Measurements from ENCODE around the gene SLC8A3. TPM values are rescaled to one million over a fixed set of nuclear protein-coding genes. Genes with fewer than 3 reads are reported as not detected.

The SLC8A3 gene
- polyA plus RNA-seq, 3 donors: 0.39 to 0.53 (median 0.48) TPM

- DNase-seq (ENCODE audit: extremely low read depth in 1 of 11, low read depth in 9 of 11, low spot score in 4 of 11): no peak
Measured at GRCh38 chr14:70011708-70012107, 177.0 kb downstream of the SLC8A3 start.

GRCh38 chr14:70011098-70011497 lies 177.7 kb downstream of the SLC8A3 start:
- no peak for DNase-seq (ENCODE audit: extremely low read depth in 1 of 11, low read depth in 9 of 11, low spot score in 4 of 11)

GRCh38 chr14:70009961-70010360 lies 178.8 kb downstream of the SLC8A3 start:
- DNase-seq (ENCODE audit: extremely low read depth in 1 of 11, low read depth in 9 of 11, low spot score in 4 of 11): no peak

GRCh38 chr14:70008284-70009262 lies 180.2 kb downstream of the SLC8A3 start:
- no peak for DNase-seq (ENCODE audit: extremely low read depth in 1 of 11, low read depth in 9 of 11, low spot score in 4 of 11)

- no peak for DNase-seq (ENCODE audit: extremely low read depth in 1 of 11, low read depth in 9 of 11, low spot score in 4 of 11)
Measured at GRCh38 chr14:70006699-70007098, 182.1 kb downstream of the SLC8A3 start.

GRCh38 chr14:70005281-70005805 lies 183.4 kb downstream of the SLC8A3 start:
- no peak for DNase-seq (ENCODE audit: extremely low read depth in 1 of 11, low read depth in 9 of 11, low spot score in 4 of 11)

GRCh38 chr14:70004791-70005190 lies 184.0 kb downstream of the SLC8A3 start:
- DNase-seq (ENCODE audit: extremely low read depth in 1 of 11, low read depth in 9 of 11, low spot score in 4 of 11): no peak

- DNase-seq (ENCODE audit: extremely low read depth in 1 of 11, low read depth in 9 of 11, low spot score in 4 of 11): no peak
Measured at GRCh38 chr14:70002589-70003346, 186.0 kb downstream of the SLC8A3 start.

- DNase-seq (ENCODE audit: extremely low read depth in 1 of 11, low read depth in 9 of 11, low spot score in 4 of 11): no peak
Measured at GRCh38 chr14:70000601-70001000, 188.2 kb downstream of the SLC8A3 start.

- DNase-seq (ENCODE audit: extremely low read depth in 1 of 11, low read depth in 9 of 11, low spot score in 4 of 11): no peak
Measured at GRCh38 chr14:69999261-69999674, 189.5 kb downstream of the SLC8A3 start.

- DNase-seq (ENCODE audit: extremely low read depth in 1 of 11, low read depth in 9 of 11, low spot score in 4 of 11): no peak
Measured at GRCh38 chr14:69997849-69998248, 190.9 kb downstream of the SLC8A3 start.

GRCh38 chr14:69996216-69996615 lies 192.5 kb downstream of the SLC8A3 start:
- no peak for DNase-seq (ENCODE audit: extremely low read depth in 1 of 11, low read depth in 9 of 11, low spot score in 4 of 11)

Other genes starting within 250 kb of the SLC8A3 start
- 10 to 100 TPM; 74.1 to 92.4 (median 80.5) TPM for gene COX16, start 170.7 kb upstream of the SLC8A3 start, polyA plus RNA-seq (ENCODE audit: insufficient read length in 3 of 3)
- 10 to 100 TPM; 38.8 to 45.3 (median 45.3) TPM for gene SYNJ2BP, start 228.1 kb upstream of the SLC8A3 start, polyA plus RNA-seq (ENCODE audit: insufficient read length in 3 of 3)

Measured in renal cortex interstitium (tissue), 11 donors.